HG03064 (cell line): ENCODE results near the gene SLC39A10.
"Not testable (repeated sequence)": the region's sequence is repeated elsewhere in the genome, so short reads cannot be mapped to it uniquely, and the experiment has no call there.

Experiments used
- ATAC-seq: cut with Tn5 transposase; IDR thresholded peaks from one replicate; pipeline ENCODE4 v1.9.1; 2021; ENCODE audit warnings: low read depth; ENCODE audit not compliant: unreplicated experiment

SLC39A10 gene

DNA sequence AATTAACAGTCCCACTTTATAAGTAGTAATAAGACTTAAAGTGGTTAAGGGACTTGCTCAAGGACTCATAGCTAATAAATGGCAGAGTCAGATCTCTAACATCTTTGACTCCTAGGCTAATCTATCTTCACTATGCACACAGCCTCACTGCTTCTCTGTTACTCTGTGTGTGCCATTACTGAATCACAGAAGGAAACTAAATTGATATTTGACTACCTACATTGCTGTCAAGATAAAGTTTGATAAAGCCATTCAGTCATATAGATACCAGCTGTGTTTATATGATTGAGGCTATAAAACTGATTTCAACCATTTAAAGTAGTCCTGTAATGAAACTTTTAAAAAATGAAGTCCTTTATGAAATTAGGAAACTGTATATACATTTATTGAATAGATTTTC is 10.9 kb downstream of the SLC39A10 start:
- no peak for ATAC-seq

- no peak for ATAC-seq
Measured at GRCh38 chr2:195670191-195670590, 13.2 kb downstream of the SLC39A10 start.

DNA sequence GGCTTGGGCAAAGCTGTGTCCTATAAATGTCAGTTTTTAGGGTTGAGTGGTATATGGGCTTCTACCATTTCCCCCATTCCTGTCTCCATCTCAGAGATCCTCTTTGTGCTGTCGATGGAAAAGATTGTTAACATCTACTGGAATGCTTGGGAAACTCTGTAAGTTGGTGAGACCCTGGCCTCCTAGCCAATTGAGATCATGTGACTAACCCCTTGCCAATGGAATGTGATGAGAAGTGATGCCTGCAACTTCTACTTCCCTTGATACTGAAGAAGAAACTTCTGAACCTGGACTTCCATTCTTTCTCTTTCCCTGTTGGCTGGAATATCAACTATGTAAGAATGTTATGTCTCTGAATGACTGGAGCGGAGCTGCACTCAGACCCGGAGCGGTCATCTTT is 14.5 kb downstream of the SLC39A10 start:
- no peak for ATAC-seq

GRCh38 chr2:195672674-195673073 is 15.6 kb downstream of the SLC39A10 start:
- ATAC-seq, result no peak

DNA sequence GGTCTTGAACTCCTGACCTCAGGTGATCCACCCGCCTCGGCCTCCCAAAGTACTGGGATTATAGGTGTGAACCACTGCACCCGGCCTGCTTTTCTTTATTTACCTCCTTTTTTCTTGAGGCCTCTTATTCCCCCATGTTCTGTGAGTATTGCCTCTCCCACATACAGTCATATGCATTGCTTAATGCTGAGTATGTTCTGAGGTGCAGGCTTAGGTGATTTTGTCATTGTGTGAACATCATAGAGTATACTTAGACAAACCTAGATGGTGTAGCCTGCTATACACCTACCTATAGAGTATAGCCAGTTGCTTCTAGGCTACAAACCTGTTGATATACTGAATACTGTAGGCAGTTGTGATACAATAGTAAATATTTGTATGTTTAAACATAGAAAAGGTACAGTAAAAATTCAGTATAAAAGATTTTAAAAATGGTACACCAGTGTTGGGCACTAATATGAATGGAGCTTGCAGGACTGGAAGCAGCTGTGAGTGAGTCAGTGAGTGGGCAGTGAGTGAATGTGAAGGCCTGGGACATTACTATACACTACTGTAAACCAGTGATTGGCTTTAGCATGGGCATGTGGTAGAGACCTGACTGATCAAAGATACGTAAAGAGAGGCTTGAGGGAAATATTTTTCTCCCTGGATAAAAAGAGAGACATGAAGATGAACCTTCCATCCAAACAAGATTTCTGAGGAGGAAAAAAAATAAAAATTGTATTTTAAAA is 17.6 kb downstream of the SLC39A10 start:
- ATAC-seq, result no peak

- no peak for ATAC-seq
Measured at GRCh38 chr2:195675783-195676427, 18.9 kb downstream of the SLC39A10 start.

DNA sequence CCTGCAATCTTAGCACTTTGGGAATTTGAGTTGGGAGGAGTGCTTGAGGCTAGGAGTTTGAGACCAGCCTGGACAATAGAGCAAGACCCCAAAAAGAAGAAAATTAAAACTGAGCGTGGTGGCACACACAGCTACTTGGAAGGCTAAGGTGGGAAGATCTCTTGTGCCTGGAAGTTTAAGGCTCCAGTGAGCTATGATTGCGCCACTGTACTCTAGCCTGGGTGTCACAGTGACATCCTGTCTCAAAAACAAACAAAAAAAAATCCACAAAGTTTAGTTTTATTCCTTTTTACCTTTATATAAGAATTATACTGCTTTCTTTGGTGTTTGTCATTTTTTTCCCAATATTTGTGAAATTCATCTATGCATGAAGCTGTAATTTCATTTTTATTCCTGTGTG is 20.3 kb downstream of the SLC39A10 start:
- no peak for ATAC-seq

DNA sequence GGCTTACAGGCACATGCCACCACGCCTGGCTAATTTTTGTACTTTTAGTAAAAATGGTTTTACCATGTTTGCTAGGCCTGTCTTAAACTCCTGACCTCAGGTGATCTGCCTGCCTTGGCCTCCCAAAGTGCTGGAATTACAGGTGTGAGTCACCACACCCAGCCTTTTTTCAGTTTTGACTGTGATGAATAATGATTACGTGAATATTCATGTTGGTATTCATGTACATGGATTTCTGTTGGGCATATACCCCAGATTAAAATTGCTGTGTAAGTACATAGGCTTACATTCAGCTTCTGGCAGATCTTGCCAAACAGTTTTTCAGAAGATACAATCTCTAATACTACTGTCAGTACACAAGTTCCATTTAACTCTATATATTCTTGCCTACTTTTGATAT is 20.9 kb downstream of the SLC39A10 start:
- no peak for ATAC-seq

GRCh38 chr2:195682077-195682476 is 25.1 kb downstream of the SLC39A10 start:
- ATAC-seq, result no peak

DNA sequence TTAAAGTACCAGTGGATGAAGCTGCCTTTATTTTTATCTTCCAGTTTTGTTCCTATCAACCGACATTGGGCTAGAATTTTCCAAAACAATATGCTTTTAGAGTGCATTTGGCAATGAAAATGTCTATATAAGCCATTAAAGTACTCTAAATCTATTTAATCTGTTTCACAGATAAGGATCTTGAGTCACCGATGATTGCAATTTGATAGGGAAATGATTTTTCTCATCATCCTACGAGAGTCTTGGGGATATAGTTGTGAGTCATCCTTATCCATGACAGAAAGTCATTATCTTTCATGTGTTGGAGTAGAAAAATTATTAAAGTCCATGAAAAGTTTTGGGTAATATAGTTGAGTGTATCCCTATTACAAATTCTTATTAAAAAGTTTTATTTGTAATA is 26.1 kb downstream of the SLC39A10 start:
- ATAC-seq, result no peak

GRCh38 chr2:195686564-195686963 is 29.5 kb downstream of the SLC39A10 start:
- no peak for ATAC-seq

GRCh38 chr2:195687320-195688086 is 30.5 kb downstream of the SLC39A10 start:
- ATAC-seq, result no peak

DNA sequence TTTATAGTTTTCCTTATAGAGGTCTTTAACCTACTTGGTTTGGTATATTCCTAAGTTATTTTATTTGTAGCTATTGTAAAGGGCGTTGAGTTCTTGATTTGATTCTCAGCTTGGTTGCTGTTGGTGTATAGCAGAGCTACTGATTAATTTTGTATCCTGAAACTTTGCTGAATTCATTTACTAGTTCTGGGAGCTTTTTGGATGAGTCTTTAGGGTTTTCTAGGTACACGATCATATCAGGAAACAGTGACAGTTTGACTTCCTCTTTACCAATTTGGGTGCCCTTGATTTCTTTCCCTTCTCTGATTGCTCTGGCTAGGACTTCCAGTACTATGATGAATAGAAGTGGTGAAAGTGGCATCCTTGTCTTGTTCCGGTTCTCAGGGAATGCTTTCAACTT is 35.5 kb downstream of the SLC39A10 start:
- ATAC-seq, result not testable (repeated sequence)

- ATAC-seq, result no peak
Measured at GRCh38 chr2:195694553-195694952, 37.5 kb downstream of the SLC39A10 start.

DNA sequence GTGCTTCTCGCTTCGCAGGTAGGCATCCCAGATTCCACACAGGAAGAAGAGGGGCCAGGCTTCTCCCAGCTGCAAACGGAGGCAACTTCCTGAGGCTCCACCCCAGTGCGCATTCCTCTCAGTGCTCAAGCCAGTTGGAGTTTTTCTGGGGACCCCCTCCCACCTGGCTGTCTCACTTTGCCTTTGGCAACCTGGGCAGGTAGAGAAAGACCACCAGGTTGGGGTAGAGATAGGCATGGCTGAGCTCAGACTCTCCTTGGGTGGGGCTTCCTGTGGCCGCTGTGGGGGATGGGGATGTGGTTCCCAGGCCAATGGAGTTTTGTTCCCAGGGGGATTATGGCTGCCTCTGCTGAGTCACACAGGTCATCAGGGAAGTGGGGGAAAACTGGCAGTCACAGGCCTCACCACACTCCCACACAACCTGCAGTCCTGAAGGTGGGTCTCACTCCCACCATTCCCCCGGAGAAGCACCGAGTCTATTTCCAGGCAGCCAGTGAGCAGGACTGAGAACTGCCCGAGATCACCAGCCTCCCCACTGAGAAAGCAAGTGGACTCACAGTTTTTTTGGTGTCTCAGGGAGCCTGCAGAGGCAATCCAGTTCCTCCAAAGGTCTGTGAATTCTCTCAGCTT is 38.1 kb downstream of the SLC39A10 start:
- no peak for ATAC-seq

DNA sequence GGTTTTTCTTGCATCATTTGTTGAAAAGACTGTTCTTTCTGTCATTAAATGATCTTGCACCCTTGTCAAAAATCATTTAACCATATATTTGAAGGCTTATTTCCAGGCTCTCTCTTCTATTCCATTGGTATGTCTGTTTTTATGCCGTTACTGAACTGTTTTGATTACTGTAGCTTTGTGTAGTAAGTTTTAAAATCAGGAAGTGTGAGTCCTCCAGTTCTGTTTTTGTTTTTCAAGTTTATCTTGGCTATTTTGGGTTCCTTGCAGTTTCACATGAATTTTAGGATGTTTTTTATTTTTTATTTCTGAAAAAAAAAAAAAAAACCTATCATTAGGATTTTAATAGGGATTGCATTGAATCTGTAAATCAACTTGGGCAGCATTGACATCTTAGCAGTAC is 39.0 kb downstream of the SLC39A10 start:
- no peak for ATAC-seq

GRCh38 chr2:195697681-195698220 is 40.7 kb downstream of the SLC39A10 start:
- ATAC-seq, result no peak

- ATAC-seq, result no peak
Measured at GRCh38 chr2:195700480-195700879, 43.5 kb downstream of the SLC39A10 start.

GRCh38 chr2:195706161-195706900 is 49.3 kb downstream of the SLC39A10 start:
- no peak for ATAC-seq
